Hypothalamus (tissue), 51 donors: Measurements from ENCODE around the gene ESPN.
"Not testable (repeated sequence)": the region's sequence is repeated elsewhere in the genome, so short reads cannot be mapped to it uniquely, and the experiment has no call there.

Experiments
- DNase-seq, 51 donors: peaks; one replicate each; lab custom pipeline; 2025; lab: John Stamatoyannopoulos, UW

ESPN gene

GRCh38 chr1:6445062-6445763 is 20.6 kb downstream of the ESPN start:
- DNase-seq, result peak in 11 of 51 donors; percentile 3 to 28 (median 12)

DNA sequence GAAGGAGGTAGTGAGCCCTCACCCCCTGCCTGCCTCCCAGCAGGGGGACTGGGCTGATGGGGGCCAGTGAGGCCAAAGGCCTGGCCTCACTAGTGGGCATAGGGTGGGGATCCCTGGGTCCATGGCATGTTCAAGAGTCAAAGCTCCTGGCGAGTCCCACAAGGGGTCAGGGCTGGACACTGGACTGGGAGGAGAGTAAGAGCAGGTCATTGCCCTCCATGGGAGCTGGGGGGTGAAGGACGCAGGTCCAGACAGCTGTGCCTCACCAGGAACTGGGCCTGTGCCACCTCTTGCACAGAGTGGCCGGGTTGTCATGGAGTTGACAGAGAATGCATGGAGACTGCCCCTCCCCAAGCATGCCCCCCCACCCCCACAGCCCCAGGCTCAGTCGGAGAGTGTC is 21.4 kb downstream of the ESPN start:
- DNase-seq, result not testable (repeated sequence)

DNA sequence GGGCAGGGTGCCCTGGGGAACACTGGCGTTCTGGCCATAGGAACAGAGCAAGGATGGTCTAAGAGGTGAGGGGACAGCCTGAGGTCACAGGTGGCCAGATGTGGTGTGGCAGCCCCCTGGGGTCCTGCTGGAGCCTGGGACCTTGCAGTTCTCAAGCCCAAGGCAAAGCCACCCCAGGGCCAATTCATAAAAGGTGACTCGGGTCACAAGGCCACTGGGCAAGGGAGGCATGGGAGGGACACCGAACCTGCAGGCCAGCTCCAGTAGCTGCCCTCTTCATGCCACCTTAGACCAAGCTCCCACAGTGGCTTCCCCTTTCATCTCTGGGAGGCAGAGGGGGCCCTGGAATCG is 22.1 kb downstream of the ESPN start:
- DNase-seq, result no peak

- DNase-seq, result peak in 1 of 51 donors; percentile 13
Observed at GRCh38 chr1:6447016-6447817, 22.6 kb downstream of the ESPN start.

DNA sequence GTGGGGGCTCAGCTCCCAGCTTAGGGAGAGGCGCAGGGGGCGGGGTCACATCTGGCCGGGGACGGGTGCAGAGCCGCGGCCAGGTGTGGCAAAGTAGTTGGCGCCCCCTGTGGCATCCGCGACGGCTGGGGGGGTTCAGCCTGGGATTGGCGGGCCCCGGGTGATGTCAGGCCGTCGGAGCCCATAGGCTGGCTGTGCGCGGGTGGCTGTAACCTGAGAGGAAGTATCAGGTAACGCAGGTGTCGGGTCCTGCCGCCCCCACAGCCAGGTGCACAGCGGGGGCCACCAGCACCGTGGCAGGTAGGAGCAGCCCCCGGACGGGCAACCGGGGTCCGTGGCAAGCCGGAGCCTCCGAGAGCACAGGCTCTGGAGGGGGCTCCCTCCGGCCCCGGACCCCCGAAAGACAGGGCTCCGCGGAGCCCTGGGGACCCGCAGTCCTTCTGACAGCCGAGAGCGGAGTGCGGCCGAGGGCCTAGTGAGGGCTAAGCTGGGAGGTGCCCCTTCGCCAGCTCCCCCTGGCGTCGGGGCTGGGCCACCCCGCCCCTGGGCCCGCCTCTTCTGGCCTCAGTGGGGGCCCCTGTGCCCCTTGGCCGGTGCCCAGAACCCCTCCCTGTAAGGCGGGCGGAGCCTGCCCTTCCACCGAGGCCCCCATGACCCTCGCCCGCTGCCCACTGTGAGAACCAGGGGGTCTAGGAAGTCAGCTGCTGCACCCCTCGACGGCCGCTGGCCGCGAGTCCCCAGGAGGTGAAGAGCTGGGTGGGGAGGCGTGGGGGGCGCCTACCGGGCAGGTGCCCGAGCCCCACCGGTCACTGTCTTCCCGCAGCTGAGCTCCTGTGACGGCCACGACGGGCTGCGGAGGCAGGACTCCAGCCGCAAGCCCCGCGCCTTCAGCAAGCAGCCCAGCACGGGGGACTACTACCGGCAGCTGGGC is 23.5 kb downstream of the ESPN start:
- no peak for DNase-seq

- DNase-seq, result peak in 19 of 51 donors; percentile 3 to 65 (median 19)
Observed at GRCh38 chr1:6448749-6449631, 24.4 kb downstream of the ESPN start.

GRCh38 chr1:6450005-6450450 is 25.5 kb downstream of the ESPN start:
- DNase-seq, result no peak

- DNase-seq, result not testable (repeated sequence)
Observed at GRCh38 chr1:6450486-6450885, 25.9 kb downstream of the ESPN start.

DNA sequence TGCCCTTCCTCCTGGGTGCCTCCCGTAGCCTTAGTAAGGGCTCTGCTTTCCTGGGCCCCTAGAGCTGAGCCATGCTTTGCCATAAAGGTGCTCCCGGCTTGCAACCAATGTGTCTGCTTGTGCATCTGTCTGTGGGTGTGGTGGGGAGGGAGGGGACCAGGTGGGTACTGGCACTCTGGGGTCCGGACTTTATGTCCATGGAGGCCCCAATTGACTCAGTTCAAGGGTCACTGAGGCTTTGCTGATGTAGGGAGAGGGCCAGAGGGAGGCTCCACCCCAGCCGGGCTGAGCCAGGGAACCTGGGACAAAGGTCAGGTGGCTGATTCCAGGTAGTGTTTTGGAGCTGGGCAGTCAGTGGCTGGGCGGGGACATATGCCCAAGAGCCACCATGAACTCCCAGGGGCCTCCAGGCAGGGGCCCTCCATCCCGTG is 26.4 kb downstream of the ESPN start:
- no peak for DNase-seq

- not testable (repeated sequence) for DNase-seq
Observed at GRCh38 chr1:6453895-6454855, 29.6 kb downstream of the ESPN start.

- DNase-seq, result no peak
Observed at GRCh38 chr1:6454856-6455751, 30.5 kb downstream of the ESPN start.

DNA sequence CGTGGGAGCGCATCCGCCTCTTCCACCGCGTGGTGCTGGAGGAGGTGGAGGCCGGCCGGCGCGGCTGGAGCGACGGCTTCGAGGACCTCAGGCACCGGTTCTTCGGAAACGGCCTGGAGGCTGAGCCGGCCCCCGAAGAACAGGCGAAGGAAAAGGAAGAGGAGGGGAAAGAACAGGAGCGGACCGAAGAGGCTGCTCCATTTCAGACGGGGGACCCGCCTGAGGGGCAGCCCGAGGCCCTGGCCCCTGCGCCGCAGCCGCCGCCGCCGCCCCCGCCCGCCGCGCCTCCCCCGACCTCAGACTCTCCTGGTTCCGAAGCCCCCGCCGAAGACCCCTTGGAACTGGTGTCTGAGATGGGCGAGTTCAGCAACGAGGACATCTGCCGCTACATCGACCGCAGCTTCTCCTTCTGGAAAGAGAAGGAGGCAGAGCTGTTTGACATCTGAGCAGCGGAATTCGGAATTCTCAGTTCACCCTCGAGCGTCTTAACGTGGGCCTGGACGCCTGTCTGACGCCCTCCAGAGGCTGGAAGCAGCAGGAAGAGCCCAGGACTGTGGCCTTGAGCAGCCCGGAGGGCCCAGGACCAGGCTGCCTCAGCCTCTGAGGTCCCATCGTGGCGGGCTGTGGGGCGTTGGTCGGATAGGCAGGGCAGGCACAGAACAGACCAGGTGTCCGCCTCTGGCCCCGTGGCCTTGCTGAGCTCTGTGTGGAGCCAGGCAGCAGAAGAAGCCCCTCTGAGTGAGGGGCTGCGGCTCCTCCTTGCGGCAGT is 31.4 kb downstream of the ESPN start:
- not testable (repeated sequence) for DNase-seq

DNA sequence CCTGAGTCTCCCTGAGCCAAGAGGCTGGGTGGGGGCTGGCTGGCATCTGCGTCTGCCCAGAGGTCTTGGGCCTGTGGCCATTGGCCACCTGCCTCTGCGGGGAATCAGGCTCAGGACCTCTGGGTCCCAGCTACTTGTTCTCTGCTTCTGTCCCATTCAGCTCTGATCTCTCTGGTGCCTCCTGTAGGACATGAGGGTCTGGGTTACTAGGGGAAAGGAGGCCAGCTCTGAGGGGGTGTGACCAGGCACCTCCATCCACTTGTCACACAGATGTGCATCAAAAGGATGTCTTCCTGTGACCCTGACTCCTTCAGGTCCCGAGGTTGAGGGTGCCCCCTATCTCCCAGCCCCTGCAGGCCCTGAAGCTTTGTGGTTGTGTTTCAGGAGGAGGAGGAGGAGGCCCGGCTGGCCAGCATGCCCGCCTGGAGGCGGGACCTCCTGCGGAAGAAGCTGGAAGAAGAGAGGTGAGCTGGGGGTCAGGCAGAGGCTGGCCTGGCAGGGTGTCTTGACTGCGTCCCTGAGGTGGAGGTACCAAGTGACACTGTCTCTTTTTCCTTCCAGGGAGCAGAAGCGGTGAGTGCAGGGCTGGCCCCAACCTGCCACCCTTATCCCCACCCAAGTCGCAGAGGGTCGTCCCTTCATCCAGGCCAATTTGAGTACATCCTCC is 32.4 kb downstream of the ESPN start:
- no peak for DNase-seq

DNA sequence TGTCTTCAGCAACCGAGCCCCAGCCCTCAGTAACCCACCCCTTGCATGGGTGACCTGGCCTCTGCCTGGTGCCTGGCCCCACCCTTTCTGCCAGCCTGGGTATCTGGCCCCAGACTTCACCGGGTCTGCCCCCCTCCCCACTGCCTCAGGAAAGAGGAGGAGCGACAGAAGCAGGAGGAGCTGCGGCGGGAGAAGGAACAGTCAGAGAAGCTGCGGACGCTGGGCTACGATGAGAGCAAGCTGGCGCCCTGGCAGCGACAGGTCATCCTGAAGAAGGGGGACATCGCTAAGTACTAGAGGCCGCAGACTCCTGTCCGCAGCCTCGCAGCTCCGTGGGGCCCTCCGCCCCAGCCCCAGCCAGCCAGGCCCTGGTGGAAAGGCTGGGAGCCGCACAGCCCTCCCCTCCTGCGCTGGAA is 35.3 kb downstream of the ESPN start:
- no peak for DNase-seq

DNA sequence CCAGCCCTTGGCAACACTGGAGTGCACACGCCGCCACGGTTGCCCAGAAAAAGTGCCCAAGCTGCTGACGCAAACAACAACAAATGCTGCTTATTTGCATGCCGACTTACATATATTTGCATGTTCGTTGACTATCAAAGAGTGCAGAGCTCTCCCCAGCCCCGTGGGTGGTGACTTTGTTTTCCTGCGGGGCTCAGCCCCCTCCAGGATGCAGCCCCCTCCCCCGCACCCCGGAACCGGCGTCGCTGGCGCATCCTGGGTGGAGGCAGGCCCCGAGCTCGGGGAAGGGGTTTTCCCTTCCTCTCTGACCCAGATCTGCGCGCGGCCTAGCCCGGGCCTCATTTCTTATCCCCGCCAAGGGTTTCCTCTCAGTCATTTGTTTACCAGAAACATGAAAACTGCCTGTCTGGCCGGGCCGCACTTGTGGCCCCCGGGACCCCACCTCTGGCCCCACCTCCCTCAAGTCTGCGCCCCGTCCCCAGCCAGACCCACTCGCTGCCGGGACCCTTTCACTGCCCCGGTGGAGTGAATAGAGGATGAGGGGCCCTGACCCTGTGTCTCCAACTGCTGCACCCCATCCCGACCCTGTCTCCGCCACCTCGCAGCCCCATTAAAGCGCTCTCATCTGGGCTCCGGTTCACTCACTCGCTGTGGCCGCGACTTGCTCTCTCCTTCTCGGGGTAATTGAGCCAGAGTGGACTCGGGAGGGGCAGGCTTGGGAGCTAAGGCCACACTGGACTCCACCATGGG is 35.9 kb downstream of the ESPN start:
- DNase-seq, result no peak
